Neural progenitor cell (in vitro differentiated cells): ENCODE results near the gene CDC20B.

Experiments used
- CTCF ChIP-seq: fragments of 200-600 bp; sonication (generic); IDR thresholded peaks from 2 replicates; pipeline ENCODE4 v1.5.1; 2017; ENCODE audit warnings: antibody characterized with exemption, mild to moderate bottlenecking
- EZH2 ChIP-seq: fragments of 200-600 bp; sonication (generic); IDR thresholded peaks from 2 replicates; pipeline ENCODE4 v1.6.1; 2017; ENCODE audit warnings: antibody characterized with exemption, mild to moderate bottlenecking, moderate library complexity

DNA sequence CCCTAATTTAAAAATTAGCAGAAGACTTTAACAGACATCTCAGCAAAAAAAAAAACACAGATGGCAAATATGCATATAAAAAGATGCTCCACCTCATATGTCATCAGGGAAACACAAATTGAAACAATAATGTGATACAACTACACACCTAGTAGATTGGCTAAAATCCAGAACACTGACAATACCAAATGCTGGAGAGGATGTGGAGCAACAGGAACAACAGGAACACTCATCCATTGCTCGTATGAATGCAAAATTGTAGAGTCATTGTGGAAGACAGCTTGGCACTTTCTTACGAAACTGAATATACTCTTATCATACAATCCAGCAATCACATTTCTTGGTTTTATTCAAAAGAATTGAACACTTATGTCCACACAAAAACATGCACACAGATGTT lies 32.0 kb upstream of the CDC20B start:
- no peak for TF ChIP-seq CTCF
- TF ChIP-seq EZH2, result no peak
